Renal cortex interstitium (tissue), 11 donors: ENCODE measurements around the gene SGCD. TPM values are rescaled to one million over a fixed set of nuclear protein-coding genes. Genes with fewer than 3 reads are reported as not detected.
A peak's percentile ranks its signal among the peaks of the same experiment; 100 is the strongest.

Experiments
- DNase-seq, 11 donors: peaks; one replicate each; pipeline ENCODE4 v3.0.0-alpha.2; 2013; ENCODE audit warnings: low read depth in 9 of 11, low spot score in 4 of 11; ENCODE audit errors: extremely low read depth in 1 of 11
- polyA plus RNA-seq, 3 donors: library from polyadenylated mRNA; unstranded; fragments of 120-200 nt; gene quantifications; one replicate each; pipeline ENCODE4 v1.2.1, GENCODE V29; 2013; ENCODE audit not compliant: insufficient read length in 3 of 3

Gene SGCD
- polyA plus RNA-seq, 3 donors, result 5.0 to 6.9 (median 5.6) TPM

DNA sequence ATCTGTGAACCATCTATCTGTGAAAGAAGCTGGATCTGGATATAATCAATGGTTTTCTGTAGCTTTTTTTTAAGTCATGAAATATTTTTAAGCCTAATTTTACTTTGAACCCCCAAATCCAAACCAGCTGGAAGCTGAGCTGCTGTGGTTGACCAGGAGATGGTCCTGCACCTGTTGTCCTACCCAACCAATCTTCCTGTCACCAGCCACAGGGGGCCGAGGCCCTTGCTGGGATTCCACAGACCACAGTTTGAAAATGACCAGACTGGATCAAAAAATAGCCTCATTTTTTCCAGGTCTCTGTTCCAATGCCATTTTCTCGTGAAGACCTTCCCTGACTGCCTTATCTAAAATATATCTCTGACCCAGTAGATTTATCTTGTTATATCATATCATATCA lies 200.6 kb downstream of the SGCD start:
- DNase-seq, result no peak

DNA sequence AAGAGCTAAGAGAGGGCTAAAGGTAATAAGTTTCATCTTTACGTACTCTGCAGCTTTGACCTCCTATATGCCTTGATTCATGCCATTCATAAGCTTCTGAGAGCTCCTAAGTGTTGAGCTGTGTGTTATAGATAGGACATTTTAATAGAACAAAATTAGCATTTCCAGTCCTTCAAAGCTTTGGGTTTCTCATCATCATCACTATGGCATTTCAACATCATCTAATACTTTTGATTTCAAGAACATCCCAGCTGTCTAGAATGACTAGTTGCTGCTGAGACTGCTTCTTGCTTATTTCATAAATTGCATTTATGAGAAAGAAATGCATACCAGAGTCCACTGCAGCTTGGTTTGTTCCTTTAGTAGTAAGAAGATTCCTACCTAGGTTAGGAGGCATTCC lies 201.7 kb downstream of the SGCD start:
- DNase-seq, result no peak

DNA sequence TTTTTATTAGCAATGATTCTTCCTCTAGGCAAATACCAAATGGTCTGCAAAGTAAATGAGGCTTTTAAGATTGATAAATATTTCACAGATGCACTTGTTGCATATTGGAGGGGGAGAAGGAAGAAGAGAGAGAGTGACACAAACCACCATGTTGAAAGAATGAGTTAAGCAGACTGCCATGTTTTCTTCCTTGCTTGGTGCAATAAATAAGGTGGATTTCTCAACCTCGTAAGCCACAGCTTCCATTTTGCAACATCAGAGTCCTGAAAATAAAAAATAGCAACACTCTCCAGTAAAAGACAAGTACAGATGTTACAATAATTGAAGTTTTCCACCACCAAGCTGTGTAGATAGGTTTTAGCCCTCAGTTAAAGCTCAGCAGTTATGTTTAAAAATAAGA lies 202.9 kb downstream of the SGCD start:
- DNase-seq, result no peak

DNA sequence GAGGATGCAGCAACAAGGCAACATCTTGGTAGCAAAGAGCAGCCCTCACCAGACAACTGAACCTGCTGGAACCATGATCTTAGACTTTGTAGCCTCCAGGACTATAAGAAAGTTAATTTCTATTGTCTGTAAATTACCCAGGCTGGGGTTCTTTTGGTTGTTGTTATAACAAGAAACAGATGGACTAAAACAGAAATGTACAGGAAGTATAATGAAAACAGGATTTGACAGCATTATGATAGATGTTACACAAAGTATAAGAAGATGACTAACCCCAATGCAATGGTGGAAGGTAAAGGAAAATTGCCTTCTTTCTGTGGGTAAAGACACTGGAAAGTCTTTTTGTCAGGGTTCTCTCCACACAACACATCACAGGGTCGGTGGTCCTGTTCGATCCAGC lies 204.2 kb downstream of the SGCD start:
- no peak for DNase-seq

DNA sequence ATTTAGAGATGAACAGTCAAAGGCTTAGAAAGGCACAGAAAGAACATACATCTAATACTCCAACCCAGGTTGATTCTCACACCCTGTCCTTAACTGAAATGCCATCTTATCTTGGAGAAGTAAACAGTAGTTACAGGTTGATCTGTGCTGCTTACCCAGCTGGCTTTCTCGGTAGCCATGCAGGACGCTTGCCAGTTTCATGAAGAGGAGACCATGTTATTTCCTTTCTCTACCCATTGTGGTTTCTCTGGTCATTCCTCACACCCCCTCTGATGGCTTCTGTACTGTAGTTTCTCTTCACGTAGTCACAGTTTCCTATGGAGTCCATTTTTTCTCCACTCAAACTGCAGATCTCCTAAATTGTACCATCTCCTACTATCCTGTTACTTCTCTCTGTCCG lies 206.0 kb downstream of the SGCD start:
- DNase-seq, result no peak

DNA sequence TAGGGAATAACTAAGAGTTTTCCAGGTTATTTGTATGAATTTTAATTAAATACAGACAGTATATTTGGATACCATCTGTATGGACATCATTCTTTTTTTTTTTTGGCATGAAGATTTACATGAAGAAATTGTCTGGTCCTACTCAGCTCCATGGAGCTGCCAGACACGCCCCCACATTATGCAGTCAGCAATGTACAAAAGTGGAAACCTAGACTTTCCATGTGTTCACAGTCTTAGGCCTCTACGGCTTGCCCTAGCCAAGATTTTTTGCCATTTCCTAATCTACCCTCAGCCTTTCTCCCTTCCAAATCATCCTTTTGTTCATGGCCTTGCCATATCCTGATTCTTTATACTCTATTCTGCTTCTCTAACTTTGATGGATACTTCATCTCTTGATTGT lies 207.1 kb downstream of the SGCD start:
- DNase-seq, result no peak

DNA sequence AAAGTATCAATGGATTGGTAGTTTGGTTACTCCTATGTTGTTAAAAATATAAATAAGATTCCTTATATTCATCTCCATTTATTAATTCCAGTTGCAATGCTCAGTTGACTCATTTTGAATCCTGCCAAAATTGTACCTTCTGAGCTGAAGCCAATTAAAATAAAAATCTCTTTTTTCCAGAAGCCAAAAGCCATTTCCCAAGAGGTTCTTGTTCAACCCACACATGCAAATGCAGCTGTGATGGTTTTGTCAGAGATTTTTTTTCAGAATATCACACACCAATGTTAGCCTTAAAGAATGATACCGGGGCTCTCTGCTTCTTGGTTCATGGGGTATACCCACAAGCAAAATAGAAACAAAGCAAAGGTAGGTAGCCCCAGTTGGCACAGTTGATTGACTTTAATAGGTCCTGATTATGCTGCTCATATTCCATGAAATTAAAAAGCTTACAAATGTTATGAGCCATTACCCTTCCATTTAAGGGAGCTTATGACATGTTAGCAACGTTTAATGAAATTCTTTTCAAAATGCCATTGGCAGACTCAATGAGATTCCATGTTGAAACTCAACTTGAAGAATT lies 208.0 kb downstream of the SGCD start:
- DNase-seq, result peak in 3 of 11 donors; percentile 18 to 44 (median 22)

DNA sequence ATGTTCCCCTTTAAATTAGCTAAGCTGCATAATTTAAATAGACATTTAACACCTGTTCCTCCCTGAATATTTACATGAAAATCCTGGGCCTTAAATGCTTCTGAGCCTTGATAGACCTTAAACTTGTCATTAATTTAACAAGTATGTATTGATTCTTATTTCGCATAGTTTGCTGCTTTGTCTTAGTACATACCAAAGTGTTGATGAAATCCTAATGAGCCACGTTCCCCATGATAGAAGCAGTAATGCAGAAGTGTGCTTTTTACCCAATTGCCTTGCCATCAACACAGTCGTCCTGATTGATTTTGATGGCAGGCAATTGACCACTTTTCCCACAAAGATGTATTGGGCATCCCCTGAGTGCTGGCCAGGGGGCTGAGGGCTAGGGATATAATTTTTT lies 213.5 kb downstream of the SGCD start:
- DNase-seq, result no peak

DNA sequence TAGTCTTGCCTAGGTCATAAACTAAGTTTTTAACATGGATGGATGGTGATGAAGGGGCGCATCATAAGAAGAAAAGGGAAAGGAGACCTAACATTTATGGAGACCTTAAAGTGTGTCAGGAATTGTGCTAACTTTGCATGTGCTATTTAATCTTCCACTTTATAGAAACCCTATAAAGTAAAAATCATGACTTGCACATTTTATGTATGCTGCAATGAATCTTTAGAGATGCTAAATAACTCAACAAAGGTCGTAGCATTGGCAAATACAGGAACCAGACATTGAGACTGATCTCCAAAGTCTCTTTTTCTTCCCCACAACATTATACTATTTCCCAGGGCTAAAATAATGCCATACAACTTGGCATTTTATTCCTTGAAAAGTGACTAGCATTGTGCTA lies 214.6 kb downstream of the SGCD start:
- DNase-seq, result no peak

DNA sequence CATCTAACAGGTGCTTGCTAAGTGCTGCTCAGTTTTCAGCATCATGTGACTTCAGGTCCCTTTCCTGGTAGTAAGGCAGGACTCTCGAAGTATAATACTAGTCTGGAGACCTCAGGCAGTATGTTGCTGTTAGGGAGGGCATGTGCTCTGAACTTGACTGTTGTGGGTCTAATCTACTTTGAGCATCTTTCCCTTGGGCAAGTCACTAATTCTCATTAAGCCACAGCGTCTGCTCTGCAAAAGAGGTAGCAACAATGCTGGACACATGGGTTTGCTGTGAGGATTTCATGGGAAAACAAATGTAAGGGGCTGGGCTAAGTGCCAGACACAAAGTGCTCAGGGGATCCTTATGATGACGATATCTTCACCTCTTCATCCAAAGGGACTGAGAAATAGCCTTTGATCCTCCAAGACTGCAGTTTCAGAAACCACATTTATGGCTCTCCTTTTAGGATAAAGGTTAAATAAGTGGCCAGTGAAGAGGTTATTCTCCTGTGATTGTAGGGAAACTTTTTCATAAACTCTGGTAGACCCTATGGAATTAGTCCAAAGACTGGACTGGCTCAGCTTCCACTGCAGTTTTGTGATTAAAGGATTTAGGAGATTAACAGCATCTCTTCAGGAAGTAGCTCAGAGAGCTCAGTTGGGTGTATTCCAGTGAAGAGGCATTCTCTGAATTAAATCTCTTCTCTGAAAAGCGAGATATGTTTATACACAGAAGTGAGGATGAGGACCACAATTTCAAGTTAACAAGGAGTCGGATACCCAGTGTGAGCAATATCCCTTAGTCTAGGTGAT lies 216.6 kb downstream of the SGCD start:
- no peak for DNase-seq

DNA sequence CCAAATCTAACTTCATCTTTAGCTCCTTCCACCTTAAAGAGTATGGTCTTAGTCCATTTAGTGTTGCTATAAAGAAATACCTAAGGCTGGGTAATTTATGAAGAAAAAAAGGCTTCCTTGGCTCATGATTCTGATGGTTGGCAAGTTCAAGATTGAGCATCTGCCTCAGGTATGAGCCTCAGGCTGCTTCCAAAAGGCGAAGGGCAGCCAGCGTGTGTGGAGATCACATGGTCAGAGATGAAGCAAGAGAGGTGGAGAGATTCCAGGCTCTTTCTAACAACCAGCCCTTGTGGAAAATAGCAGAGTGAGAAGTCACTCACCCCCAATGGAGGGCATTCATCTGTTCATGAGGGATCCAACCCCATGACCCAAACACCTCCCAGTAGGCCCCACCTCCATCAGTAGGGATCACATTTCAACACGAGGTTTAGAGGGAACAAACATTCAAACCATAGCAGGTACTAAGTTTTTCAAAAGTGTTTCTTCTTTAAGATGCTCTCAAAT lies 225.9 kb downstream of the SGCD start:
- DNase-seq, result no peak

DNA sequence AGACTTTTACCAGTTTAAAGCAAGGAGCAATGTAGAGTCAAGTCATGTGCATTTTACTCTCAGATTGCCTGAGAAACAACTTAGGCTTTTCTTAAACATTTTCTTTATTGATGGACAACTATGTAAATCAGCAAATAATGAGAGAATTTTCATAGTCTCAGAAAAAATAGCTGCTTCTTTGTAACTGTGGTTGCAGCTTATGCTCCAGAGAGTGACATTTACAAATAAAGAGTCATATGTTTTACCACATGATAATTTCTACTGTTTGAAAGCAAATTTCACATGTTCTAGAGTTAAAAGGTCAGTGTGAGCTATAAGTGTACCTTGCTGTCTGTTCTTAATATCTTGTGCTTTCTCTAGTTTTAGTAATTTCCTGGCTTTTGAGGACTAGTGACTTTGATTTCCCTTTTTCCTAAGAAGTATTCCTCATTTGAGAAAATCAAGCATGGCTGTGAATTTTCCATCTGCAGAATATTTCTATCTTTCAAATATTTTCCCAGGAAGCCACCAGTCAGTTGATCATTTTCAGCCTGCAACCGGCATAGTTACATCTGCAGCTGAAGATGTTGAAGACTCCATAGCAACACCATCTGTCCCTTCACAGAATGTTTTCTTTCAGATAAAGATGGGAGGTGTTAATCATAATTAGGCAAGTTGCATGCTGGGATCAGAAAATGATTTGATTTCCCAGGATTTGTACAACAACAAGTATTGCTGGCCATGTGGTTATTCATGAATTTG lies 229.9 kb downstream of the SGCD start:
- DNase-seq, result no peak

DNA sequence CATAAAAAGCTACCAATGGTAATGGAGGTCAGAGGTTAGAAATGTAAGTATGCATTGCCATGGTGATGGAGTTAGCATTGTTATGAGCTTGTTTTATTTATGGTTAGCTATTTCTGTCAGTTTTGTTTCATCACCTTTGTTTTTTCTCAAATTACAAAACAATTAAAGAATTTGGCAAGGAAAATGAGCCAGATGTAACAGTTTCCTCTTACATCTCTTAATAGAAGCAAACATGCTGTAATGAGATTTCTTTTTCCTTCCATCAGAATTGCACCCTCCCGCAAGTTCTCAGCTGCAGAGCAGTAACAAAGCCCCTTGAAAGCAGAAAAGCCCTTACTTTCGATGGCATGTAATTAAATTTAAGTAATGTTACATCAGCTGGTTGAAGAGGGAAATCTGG lies 233.0 kb downstream of the SGCD start:
- peak in 6 of 11 donors; percentile 3 to 18 (median 10) for DNase-seq

DNA sequence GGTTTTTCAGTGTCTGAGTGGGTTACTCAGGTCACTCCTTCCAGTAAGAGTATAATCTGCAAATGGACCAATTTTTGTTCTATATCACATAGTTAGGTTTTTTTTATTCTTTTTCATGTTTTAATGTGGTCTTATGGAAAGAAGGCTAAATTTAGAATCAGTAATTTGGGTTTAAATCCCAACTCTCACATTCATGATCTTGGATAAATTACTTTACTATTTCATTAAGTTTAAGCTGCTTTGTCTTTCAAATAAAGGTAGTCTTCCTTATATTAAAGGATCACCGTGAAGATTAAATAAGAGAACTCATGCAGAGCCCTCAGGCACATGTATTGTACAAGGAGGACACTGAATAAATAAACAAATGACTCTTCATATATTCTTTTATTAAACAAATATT lies 234.7 kb downstream of the SGCD start:
- DNase-seq, result no peak

DNA sequence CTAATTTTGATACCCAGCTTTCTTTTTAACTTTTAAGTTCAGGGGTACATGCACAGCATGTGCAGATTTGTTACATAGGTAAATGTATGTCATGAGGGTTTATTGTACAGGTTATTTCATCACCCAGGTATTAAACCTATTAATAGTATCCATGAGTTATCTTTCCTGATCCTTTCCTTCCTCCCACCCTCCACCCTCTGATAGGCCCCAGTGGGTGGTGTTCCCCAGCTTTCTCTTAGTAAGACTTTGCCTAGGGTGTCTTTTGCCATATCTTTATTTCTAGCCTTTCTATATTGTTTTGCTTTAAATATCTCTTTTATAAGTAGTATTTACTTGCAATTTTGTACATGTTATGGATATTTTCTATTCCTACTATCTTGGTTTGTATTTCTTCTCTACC lies 243.7 kb downstream of the SGCD start:
- DNase-seq, result no peak

DNA sequence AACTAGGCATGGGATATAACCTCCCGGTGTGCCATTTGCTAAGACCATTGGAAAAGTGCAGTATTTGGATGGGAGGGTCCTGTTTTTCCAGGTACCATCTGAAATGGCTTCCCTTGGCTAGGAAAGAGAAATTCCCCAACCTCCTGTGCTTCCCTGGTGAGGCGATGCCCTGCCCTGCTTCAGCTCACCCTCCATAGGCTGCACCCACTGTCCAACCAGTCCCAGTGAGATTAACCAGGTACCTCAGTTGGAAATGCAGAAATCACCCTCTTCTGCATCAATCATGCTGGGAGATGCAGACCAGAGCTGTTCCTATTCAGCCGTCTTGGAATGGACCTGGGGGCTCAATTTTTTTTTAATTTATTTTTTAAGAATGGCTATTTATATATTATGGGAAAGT lies 254.8 kb downstream of the SGCD start:
- no peak for DNase-seq

DNA sequence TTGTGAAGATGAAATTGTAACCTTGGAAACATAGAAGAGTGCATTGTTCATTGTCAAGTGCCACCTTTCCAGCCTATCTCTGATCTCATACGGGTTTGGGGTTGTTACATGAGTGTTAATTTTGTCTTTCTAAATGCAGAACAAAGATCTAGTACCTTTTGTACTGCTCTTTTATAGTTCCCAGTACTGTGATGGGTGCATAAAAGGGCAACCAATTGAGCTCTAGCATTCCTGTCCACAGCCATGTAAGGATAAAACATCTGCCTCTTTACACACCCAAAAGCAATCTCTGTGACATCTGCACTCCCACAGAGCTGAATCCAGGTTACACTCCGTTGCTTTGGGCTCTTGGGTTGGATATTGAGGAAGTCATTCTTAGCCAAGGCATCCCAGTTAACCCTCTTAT lies 255.2 kb downstream of the SGCD start:
- DNase-seq, result no peak

DNA sequence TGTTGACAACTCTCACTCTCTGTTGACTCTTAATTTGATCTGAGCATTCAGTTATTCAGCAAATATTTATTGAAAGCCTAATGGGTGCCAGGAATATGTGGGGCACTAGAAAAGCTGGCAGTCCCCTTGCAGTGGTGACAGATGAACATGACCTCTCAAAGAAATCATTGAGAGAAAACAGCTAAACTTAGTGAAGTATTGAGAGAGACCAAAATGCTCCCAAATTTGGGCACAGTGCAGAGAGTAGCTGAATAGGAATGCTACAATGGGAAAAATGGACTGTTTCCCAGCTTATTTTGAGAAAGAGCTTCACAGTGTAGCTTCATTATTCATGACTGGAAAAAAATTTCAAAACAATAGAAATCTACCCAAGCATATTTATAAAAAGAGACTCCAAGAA lies 257.9 kb downstream of the SGCD start:
- DNase-seq, result no peak

DNA sequence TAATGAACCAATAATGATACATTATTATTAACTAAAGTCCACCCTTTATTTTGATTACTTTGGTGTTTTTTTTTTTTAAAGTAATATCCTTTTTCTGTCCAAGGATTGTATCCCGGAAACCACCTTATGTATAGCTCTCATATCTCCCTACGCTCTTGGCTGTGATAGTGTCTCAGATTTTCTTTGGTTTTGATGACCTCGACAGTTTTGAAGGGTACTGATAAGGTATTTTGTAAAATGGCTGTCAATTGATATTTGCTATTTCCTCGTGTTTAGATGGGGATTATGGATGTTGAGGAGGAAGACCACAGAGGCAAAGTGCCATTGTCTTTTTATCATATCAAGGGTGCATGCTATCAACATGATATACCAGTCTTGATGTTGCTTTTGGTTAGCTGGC lies 259.0 kb downstream of the SGCD start:
- DNase-seq, result no peak

DNA sequence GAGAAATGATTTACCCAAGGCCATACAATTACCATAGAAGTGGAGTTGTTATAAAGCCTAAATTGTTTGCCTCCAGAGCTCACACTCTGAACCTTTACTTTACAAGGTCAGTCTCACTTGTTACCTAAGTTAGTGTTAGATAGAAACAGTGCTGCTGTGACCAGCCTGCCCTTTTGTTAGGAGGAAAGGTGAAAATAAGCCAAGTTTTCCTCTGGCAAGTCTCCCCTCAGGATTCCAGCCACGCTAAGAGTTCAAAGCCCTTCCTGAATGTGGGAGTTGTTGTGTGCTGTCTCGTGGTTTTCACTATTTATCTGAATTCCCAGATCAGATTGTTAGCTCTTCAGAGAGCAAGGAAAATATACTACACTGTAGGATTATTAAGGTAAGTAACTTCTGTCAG lies 260.0 kb downstream of the SGCD start:
- DNase-seq, result no peak
